AG10803 (cell line): ENCODE measurements around the gene PLA2G6.

ENCODE experiments used
- DNase-seq: peaks from one replicate; pipeline ENCODE4 v3.0.0; 2010; ENCODE audit warnings: low read depth
- H3K4me3 ChIP-seq: 2 replicates; pipeline ENCODE4 v1.5.1; 2011; ENCODE audit warnings: mild to moderate bottlenecking, low read length, control low read depth
- CTCF ChIP-seq: conservative IDR thresholded peaks from 2 replicates; pipeline ENCODE4 v1.5.1; 2011; ENCODE audit warnings: mild to moderate bottlenecking, low read length, control low read depth, inconsistent platforms

The PLA2G6 gene

GRCh38 chr22:38203855-38204514 lies 22.4 kb upstream of the PLA2G6 start:
- TF ChIP-seq CTCF: no peak
- no peak for DNase-seq
- peak overlapping the region; percentile 84 for H3K4me3 ChIP-seq

GRCh38 chr22:38203090-38203810 lies 21.6 kb upstream of the PLA2G6 start:
- peak overlapping the region; percentile 84 for H3K4me3 ChIP-seq
- no peak for TF ChIP-seq CTCF
- DNase-seq: no peak

- TF ChIP-seq CTCF: no peak
- peak; percentile 90 for DNase-seq
- H3K4me3 ChIP-seq: peak overlapping the region; percentile 84
Observed at GRCh38 chr22:38202437-38203089, 20.9 kb upstream of the PLA2G6 start.

GRCh38 chr22:38201711-38202436 lies 20.2 kb upstream of the PLA2G6 start, which contains the start of gene MAFF:
TSS of gene MAFF (plus strand) at chr22:38201994. CDS start at chr22:38213854, 11,860 bp downstream.
- peak within 1 kb of the TSS; percentile 84 for H3K4me3 ChIP-seq
- peak; percentile 97 for DNase-seq
- TF ChIP-seq CTCF: no peak

- TF ChIP-seq CTCF: no peak
- DNase-seq: no peak
- peak overlapping the region; percentile 59 for H3K4me3 ChIP-seq
Observed at GRCh38 chr22:38201371-38201710, 19.7 kb upstream of the PLA2G6 start.

- no peak for DNase-seq
- H3K4me3 ChIP-seq: no peak overlapping the region
- TF ChIP-seq CTCF: no peak
Observed at GRCh38 chr22:38199826-38200559, 18.4 kb upstream of the PLA2G6 start.
